Measurements from ENCODE around the gene NCCRP1. TPM values are rescaled to one million over a fixed set of nuclear protein-coding genes. Genes with fewer than 3 reads are reported as not detected.

Gene NCCRP1
- total and polyA plus RNA-seq, 2 donors (not counting 3 experiments of a cell fraction or from before 2014, with no cell fraction given): 0.06 TPM; not detected in 1

DNA sequence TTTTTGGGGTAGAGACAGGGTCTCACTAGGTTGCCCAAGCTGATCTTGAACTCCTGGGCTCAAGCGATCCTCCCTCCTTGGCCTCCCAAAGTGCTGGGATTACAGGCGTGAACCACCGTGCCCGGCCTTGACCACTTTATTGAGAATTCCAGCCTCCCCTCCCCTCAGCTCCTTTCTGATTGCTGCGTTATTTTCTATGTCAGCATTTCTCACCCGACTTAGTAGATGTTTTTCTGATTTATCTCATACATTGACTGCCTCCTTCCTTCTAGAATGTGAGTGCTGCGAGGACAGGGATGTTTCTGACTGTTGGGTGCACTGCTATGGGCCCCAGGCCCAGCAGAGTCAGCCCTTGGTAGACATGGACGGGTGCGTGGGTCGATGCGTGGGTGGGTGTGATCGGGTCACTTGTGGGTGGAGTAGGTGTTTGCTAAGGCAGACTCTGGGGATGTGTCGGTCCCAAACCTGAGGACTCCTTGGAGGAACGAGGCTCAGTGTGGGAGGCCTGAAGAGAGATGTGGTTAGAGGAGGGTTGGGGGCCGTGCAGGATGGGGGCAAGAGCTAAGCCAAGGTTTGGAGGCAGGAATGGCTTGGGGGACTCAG is 34.2 kb upstream of the NCCRP1 start:
- dilution Hi-C loops (cut with MboI; ENCODE audit: extremely low pct_ligation_motif_present, low sequenced_read_pairs) (no loop called here), intact Hi-C loops (cut with micrococcal nuclease) (no loop called here)
- Histone ChIP-seq H4K20me1 (replicated peaks; ENCODE audit: control insufficient read depth, extremely low read depth, insufficient read depth, low read length) (no peaks in the 10 kb centered on the region), H3K79me2 (ENCODE audit: control insufficient read depth, insufficient read depth, low read length) (peaks cover 21% of the 10 kb centered on the region), H2AFZ (ENCODE audit: low read depth, low read length) (no peak overlapping the region), H3K4me3 (replicated peaks in 1 of 3; ENCODE audit: insufficient read depth in 1 of 3, low read depth in 1 of 3, low read length in 3 of 3) (no peak overlapping the region), H3K9me1 (replicated peaks; ENCODE audit: control insufficient read depth, extremely low read depth, insufficient read depth, low read length) (no peaks in the 10 kb centered on the region), H3K9ac (replicated peaks; ENCODE audit: extremely low read depth, insufficient read depth, low read length) (no peak overlapping the region), H3K4me1 (ENCODE audit: control insufficient read depth, extremely low read depth, insufficient read depth, low read length) (peaks cover 9% of the 10 kb centered on the region), H3K4me2 (ENCODE audit: insufficient read depth, low read length) (no peak overlapping the region), H3K36me3 (ENCODE audit: control insufficient read depth in 2 of 2, extremely low read depth in 1 of 2, insufficient read depth in 2 of 2, low read length in 2 of 2) (no peaks in the 10 kb centered on the region), H3K27me3 (ENCODE audit: control insufficient read depth in 2 of 2, insufficient read depth in 2 of 2, low read length in 2 of 2) (no peaks in the 10 kb centered on the region), H3K27ac (ENCODE audit: insufficient read depth, low read depth, low read length) (no peak overlapping the region), H3K9me3 (replicated peaks; ENCODE audit: control insufficient read depth, insufficient read depth, low read length) (no peaks in the 10 kb centered on the region)
- DNase-seq (ENCODE audit: low read depth, low spot score): no peak
- FAIRE-seq: no peak
- ChIA-PET CTCF (no interaction called here), POLR2A (no interaction called here)
- no peak for TF ChIP-seq POLR2AphosphoS5 (IDR thresholded peaks at IDR 0.05; ENCODE audit: insufficient read depth, low read depth, low read length)
- TF ChIP-seq EZH2 (IDR thresholded peaks at IDR 0.05; ENCODE audit: borderline replicate concordance, low read depth, low read length, severe bottlenecking): no peak
- no peak for TF ChIP-seq GATA2 (IDR thresholded peaks at IDR 0.05; ENCODE audit: insufficient read depth, insufficient read length, low read depth, low read length)
- no peak for TF ChIP-seq FOS (IDR thresholded peaks at IDR 0.05; ENCODE audit: borderline replicate concordance, insufficient read depth, low read length)
- TF ChIP-seq, protein P1, sequence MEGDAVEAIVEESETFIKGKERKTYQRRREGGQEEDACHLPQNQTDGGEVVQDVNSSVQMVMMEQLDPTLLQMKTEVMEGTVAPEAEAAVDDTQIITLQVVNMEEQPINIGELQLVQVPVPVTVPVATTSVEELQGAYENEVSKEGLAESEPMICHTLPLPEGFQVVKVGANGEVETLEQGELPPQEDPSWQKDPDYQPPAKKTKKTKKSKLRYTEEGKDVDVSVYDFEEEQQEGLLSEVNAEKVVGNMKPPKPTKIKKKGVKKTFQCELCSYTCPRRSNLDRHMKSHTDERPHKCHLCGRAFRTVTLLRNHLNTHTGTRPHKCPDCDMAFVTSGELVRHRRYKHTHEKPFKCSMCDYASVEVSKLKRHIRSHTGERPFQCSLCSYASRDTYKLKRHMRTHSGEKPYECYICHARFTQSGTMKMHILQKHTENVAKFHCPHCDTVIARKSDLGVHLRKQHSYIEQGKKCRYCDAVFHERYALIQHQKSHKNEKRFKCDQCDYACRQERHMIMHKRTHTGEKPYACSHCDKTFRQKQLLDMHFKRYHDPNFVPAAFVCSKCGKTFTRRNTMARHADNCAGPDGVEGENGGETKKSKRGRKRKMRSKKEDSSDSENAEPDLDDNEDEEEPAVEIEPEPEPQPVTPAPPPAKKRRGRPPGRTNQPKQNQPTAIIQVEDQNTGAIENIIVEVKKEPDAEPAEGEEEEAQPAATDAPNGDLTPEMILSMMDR (IDR thresholded peaks at IDR 0.05; ENCODE audit: extremely low read depth in 1 of 2, insufficient read depth in 1 of 2, low read depth in 1 of 2, low read length in 2 of 2): no peak
- TF ChIP-seq JUN (IDR thresholded peaks at IDR 0.05; ENCODE audit: borderline replicate concordance, insufficient read depth, insufficient read length, low read depth): no peak
- no peak for TF ChIP-seq MYC (IDR thresholded peaks at IDR 0.05; ENCODE audit: low read depth, low read length)
- TF ChIP-seq, protein P2, sequence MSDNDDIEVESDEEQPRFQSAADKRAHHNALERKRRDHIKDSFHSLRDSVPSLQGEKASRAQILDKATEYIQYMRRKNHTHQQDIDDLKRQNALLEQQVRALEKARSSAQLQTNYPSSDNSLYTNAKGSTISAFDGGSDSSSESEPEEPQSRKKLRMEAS (IDR thresholded peaks at IDR 0.05; ENCODE audit: insufficient read depth, insufficient read length): no peak
- no peak for TF ChIP-seq POLR2A (IDR thresholded peaks at IDR 0.05; ENCODE audit: low read depth, low read length)
- no TSS peak for BruUV-seq (replicated peaks)
